Parathyroid adenoma (tissue), 2 donors: ENCODE data around the gene WNT16.

ENCODE experiments used
- H2AFZ ChIP-seq: fragments of 300-600 bp; sonication (generic); one replicate; pipeline ENCODE4 v1.7.0; 2017; ENCODE audit warnings: antibody characterized with exemption, mild to moderate bottlenecking
- H3K27ac ChIP-seq: fragments of 300-600 bp; sonication (generic); one replicate; pipeline ENCODE4 v1.7.0; 2017
- H3K27me3 ChIP-seq: fragments of 300-600 bp; sonication (generic); one replicate; pipeline ENCODE4 v1.7.0; 2017; ENCODE audit warnings: low read length; ENCODE audit not compliant: control insufficient read depth, insufficient read depth
- H3K36me3 ChIP-seq: fragments of 300-600 bp; sonication (generic); one replicate; pipeline ENCODE4 v1.7.0; 2017; ENCODE audit warnings: low read length; ENCODE audit not compliant: control insufficient read depth, insufficient read depth
- H3K4me1 ChIP-seq: fragments of 300-600 bp; sonication (generic); one replicate; pipeline ENCODE4 v1.7.0; 2017; ENCODE audit warnings: control low read depth
- H3K4me2 ChIP-seq: fragments of 300-600 bp; sonication (generic); one replicate; pipeline ENCODE4 v1.7.0; 2017; ENCODE audit warnings: low read length
- H3K4me3 ChIP-seq: fragments of 300-600 bp; sonication (generic); one replicate; pipeline ENCODE4 v1.7.0; 2017; ENCODE audit warnings: low read depth, low read length
- H3K79me2 ChIP-seq: fragments of 300-600 bp; sonication (generic); one replicate; pipeline ENCODE4 v1.7.0; 2017; ENCODE audit warnings: control low read depth
- H3K9ac ChIP-seq: fragments of 300-600 bp; sonication (generic); one replicate; pipeline ENCODE4 v1.7.0; 2017; ENCODE audit warnings: mild to moderate bottlenecking
- H3K9me3 ChIP-seq: fragments of 300-600 bp; sonication (generic); one replicate; pipeline ENCODE4 v1.7.0; 2017; ENCODE audit warnings: low read length; ENCODE audit not compliant: control insufficient read depth
- CTCF ChIP-seq: fragments of 300-600 bp; sonication (generic); IDR thresholded peaks from one replicate; pipeline ENCODE4 v1.7.0; 2017; ENCODE audit warnings: antibody characterized with exemption, mild to moderate bottlenecking
- donor health status: primary hyperparathyroidism.

Gene WNT16

GRCh38 chr7:121385056-121385799 lies 56.4 kb downstream of the WNT16 start:
- no peak overlapping the region for H3K4me3 ChIP-seq
- H3K27me3 ChIP-seq, result no peaks in the 10 kb centered on the region
- TF ChIP-seq CTCF, result no peak
- H3K4me2 ChIP-seq, result no peak overlapping the region
- H3K9me3 ChIP-seq, result no peaks in the 10 kb centered on the region
- no peak overlapping the region for H3K9ac ChIP-seq
- H2AFZ ChIP-seq, result no peak overlapping the region
- no peaks in the 10 kb centered on the region for H3K36me3 ChIP-seq
- no peak overlapping the region for H3K27ac ChIP-seq
- H3K79me2 ChIP-seq, result peaks cover 5% of the 10 kb centered on the region
- no peaks in the 10 kb centered on the region for H3K4me1 ChIP-seq

- Histone ChIP-seq H3K79me2 (peaks cover 8% of the 10 kb centered on the region), H3K4me1 (no peaks in the 10 kb centered on the region), H3K4me2 (no peak overlapping the region), H3K9ac (no peak overlapping the region), H3K9me3 (no peaks in the 10 kb centered on the region), H3K27ac (no peak overlapping the region), H3K36me3 (no peaks in the 10 kb centered on the region), H2AFZ (no peak overlapping the region), H3K4me3 (no peak overlapping the region), H3K27me3 (no peaks in the 10 kb centered on the region)
- TF ChIP-seq CTCF, result no peak
Observed at GRCh38 chr7:121385800-121386179, 57.0 kb downstream of the WNT16 start.

GRCh38 chr7:121388950-121389349 lies 60.1 kb downstream of the WNT16 start:
- Histone ChIP-seq H3K79me2 (peaks cover 23% of the 10 kb centered on the region), H3K4me3 (no peak overlapping the region), H3K36me3 (no peaks in the 10 kb centered on the region), H3K27me3 (no peaks in the 10 kb centered on the region), H3K4me1 (no peaks in the 10 kb centered on the region), H2AFZ (no peak overlapping the region), H3K9me3 (no peaks in the 10 kb centered on the region), H3K27ac (no peak overlapping the region), H3K4me2 (no peak overlapping the region), H3K9ac (no peak overlapping the region)
- TF ChIP-seq CTCF, result no peak

- H3K9ac ChIP-seq, result no peak overlapping the region
- no peak for TF ChIP-seq CTCF
- peaks cover 23% of the 10 kb centered on the region for H3K79me2 ChIP-seq
- no peak overlapping the region for H3K4me3 ChIP-seq
- no peaks in the 10 kb centered on the region for H3K36me3 ChIP-seq
- H2AFZ ChIP-seq, result no peak overlapping the region
- H3K27me3 ChIP-seq, result no peaks in the 10 kb centered on the region
- no peaks in the 10 kb centered on the region for H3K9me3 ChIP-seq
- H3K27ac ChIP-seq, result no peak overlapping the region
- H3K4me1 ChIP-seq, result no peaks in the 10 kb centered on the region
- H3K4me2 ChIP-seq, result no peak overlapping the region
Observed at GRCh38 chr7:121390109-121390508, 61.3 kb downstream of the WNT16 start.

GRCh38 chr7:121390617-121391016 lies 61.8 kb downstream of the WNT16 start:
- no peak overlapping the region for H2AFZ ChIP-seq
- H3K4me1 ChIP-seq, result no peaks in the 10 kb centered on the region
- no peak for TF ChIP-seq CTCF
- H3K27me3 ChIP-seq, result no peaks in the 10 kb centered on the region
- no peaks in the 10 kb centered on the region for H3K36me3 ChIP-seq
- no peak overlapping the region for H3K4me2 ChIP-seq
- no peak overlapping the region for H3K9ac ChIP-seq
- H3K79me2 ChIP-seq, result peaks cover 23% of the 10 kb centered on the region
- H3K9me3 ChIP-seq, result no peaks in the 10 kb centered on the region
- no peak overlapping the region for H3K4me3 ChIP-seq
- H3K27ac ChIP-seq, result no peak overlapping the region
